Subcutaneous preadipocyte (primary cell): ENCODE results near the gene OR13D1. TPM values are rescaled to one million over a fixed set of nuclear protein-coding genes. Genes with fewer than 3 reads are reported as not detected.

Experiments
- total RNA-seq: library from RNA; depleted of rRNA; stranded (reverse); fragments of >200 nt; gene quantifications from 2 replicates; pipeline ENCODE4 v1.2.3, GENCODE V29; 2012

OR13D1 gene
- not detected in 2 replicates for total RNA-seq

GRCh38 chr9:104694218-104694617 lies at the start of gene OR13D1:
OR13D1 (plus strand) TSS chr9:104694518; CDS start chr9:104694518, 0 bp downstream.

Other genes starting within 250 kb of the OR13D1 start
- not detected in 2 replicates for gene OR13F1, start 190.3 kb upstream of the OR13D1 start, total RNA-seq
- not detected in 2 replicates for gene OR13C4, start 167.3 kb upstream of the OR13D1 start, total RNA-seq
- gene OR13C3, start 157.7 kb upstream of the OR13D1 start, total RNA-seq: not detected in 2 replicates
- gene OR13C8, start 125.3 kb upstream of the OR13D1 start, total RNA-seq: not detected in 2 replicates
- not detected in 2 replicates for gene OR13C5, start 95.1 kb upstream of the OR13D1 start, total RNA-seq
- gene OR13C2, start 88.9 kb upstream of the OR13D1 start, total RNA-seq: not detected in 2 replicates
- gene OR13C9, start 76.3 kb upstream of the OR13D1 start, total RNA-seq: not detected in 2 replicates
- 18.2 and 19.1 TPM in 2 replicates for gene NIPSNAP3A, start 53.2 kb downstream of the OR13D1 start, total RNA-seq
- 0.39 and 0.73 TPM in 2 replicates for gene NIPSNAP3B, start 69.6 kb downstream of the OR13D1 start, total RNA-seq
- gene ABCA1, start 233.6 kb downstream of the OR13D1 start, total RNA-seq: 27.9 and 35.8 TPM in 2 replicates